H1 (cell line): ENCODE results near the gene RPS6KA4. TPM values are rescaled to one million over a fixed set of nuclear protein-coding genes. Genes with fewer than 3 reads are reported as not detected.

Experiments
- EP300 ChIP-seq, 2 experiments: IDR thresholded peaks; 1 replicate in 1 of 2; 2 replicates in 1 of 2; pipeline ENCODE4 v1.6.1; 2011 to 2012; ENCODE audit warnings: low read depth in 2 of 2, low read length in 2 of 2, mild to moderate bottlenecking in 2 of 2, borderline replicate concordance in 1 of 2, inconsistent platforms in 1 of 2, moderate library complexity in 1 of 2
- KDM1A ChIP-seq: fragments of 200-600, 300-600 bp; sonication (generic); IDR thresholded peaks from 2 replicates; pipeline ENCODE4 v1.7.1; 2016; ENCODE audit warnings: mild to moderate bottlenecking, low read length, borderline replicate concordance
- TAF1 ChIP-seq: IDR thresholded peaks from 2 replicates; pipeline ENCODE4 v1.6.1; 2011; ENCODE audit warnings: mild to moderate bottlenecking, low read depth, low read length
- polyA plus RNA-seq, 7 experiments: library from polyadenylated mRNA; depleted of rRNA in 3 of 7; stranded (reverse) in 5 of 7; unstranded in 2 of 7; fragments of >200 nt in 5 of 7; fragments of 200-250 nt in 2 of 7; gene quantifications; 1 replicate in 5 of 7; 2 replicates in 1 of 7; 4 replicates in 1 of 7; pipeline versions ENCODE4 v1.2.1 to v1.2.3, GENCODE V29; 2011 to 2013; ENCODE audit warnings: missing spikeins in 2 of 7, mixed read lengths in 2 of 7
- total RNA-seq: library from RNA; stranded (reverse); fragmentation: NEBNext Ultra II Directional; extraction: Animal tissue kit (Norgen Biotek cat#: 25700); gene quantifications from 2 replicates; pipeline ENCODE4 v1.2.1, GENCODE V29; 2021

Gene RPS6KA4
- total and polyA plus RNA-seq, 2 of the 8 experiments (the other 6 are each of a cell fraction or from before 2014, with no cell fraction given): 8.2 to 12.6 TPM

- no peak for TF ChIP-seq TAF1
- TF ChIP-seq KDM1A: no peak
- TF ChIP-seq EP300 (IDR thresholded peaks at IDR 0.05; ENCODE audit: borderline replicate concordance in 1 of 2, low read depth in 2 of 2, low read length in 2 of 2): no peak
- TF ChIP-seq, all 59 proteins: peak for 0
Observed at GRCh38 chr11:64373598-64373974, 14.6 kb downstream of the RPS6KA4 start (continued).
